ENCODE measurements around the gene RPS6KA1.
"Not testable (repeated sequence)": the region's sequence is repeated elsewhere in the genome, so short reads cannot be mapped to it uniquely, and the experiment has no call there.

DNA sequence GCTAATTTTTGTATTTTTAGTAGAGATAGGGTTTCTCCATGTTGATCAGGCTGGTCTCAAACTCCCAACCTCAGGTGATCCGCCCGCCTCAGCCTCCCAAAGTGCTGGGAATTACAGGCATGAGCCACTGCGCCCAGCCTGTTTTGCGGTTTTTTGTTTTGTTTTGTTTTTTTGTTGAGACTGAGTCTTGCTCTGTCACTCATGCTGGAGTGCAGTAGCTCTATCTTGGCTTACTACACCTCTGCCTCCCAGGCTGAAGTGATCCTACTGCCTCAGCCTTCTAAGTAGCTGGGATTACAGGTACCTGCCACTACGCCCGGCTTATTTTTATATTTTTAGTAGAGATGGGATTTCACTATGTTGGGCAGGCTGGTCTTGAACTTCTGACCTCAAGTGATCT is 65.0 kb downstream of the RPS6KA1 start:
- not testable (repeated sequence) for TF ChIP-seq SRF (IDR thresholded peaks at IDR 0.05; ENCODE audit: low read depth, low read length); ZNF207 (IDR thresholded peaks at IDR 0.05; ENCODE audit: borderline replicate concordance); NFE2L1 (CRISPR knock-in tag; IDR thresholded peaks at IDR 0.05; ENCODE audit: borderline replicate concordance); PHF21A (CRISPR knock-in tag; IDR thresholded peaks at IDR 0.05)
